KMS-11 (cell line): ENCODE data around the gene GNG7.
"Not testable (repeated sequence)": the region's sequence is repeated elsewhere in the genome, so short reads cannot be mapped to it uniquely, and the experiment has no call there.

Source experiments
- H2AFZ ChIP-seq: fragments of 200-600 bp; sonication (generic); 2 replicates; pipeline ENCODE4 v1.6.1; 2016; ENCODE audit warnings: antibody characterized with exemption, mixed run types, low read depth
- H3K27ac ChIP-seq: fragments of 200-600 bp; sonication (generic); 2 replicates; pipeline ENCODE4 v1.6.1; 2016; ENCODE audit warnings: mild to moderate bottlenecking, mixed run types
- H3K27me3 ChIP-seq: fragments of 200-600 bp; sonication (generic); 2 replicates; pipeline ENCODE4 v1.6.1; 2017; ENCODE audit warnings: mild to moderate bottlenecking, low read depth, mixed run types, moderate library complexity; ENCODE audit not compliant: insufficient read depth
- H3K36me3 ChIP-seq: fragments of 200-600 bp; sonication (generic); 2 replicates; pipeline ENCODE4 v1.6.1; 2017; ENCODE audit warnings: mild to moderate bottlenecking, mixed run types; ENCODE audit not compliant: insufficient read depth
- H3K4me1 ChIP-seq: fragments of 200-600 bp; sonication (generic); 2 replicates; pipeline ENCODE4 v1.6.1; 2016; ENCODE audit warnings: mild to moderate bottlenecking, low read depth, mixed run types; ENCODE audit not compliant: poor library complexity, severe bottlenecking
- H3K4me2 ChIP-seq: fragments of 200-600 bp; sonication (generic); 2 replicates; pipeline ENCODE4 v1.7.0; 2016; ENCODE audit warnings: mild to moderate bottlenecking, mixed run types
- H3K4me3 ChIP-seq: fragments of 200-600 bp; sonication (generic); IDR thresholded peaks from 2 replicates; pipeline ENCODE4 v1.6.1; 2017; ENCODE audit warnings: low read depth, low read length, mixed read lengths; ENCODE audit not compliant: insufficient read depth
- H3K79me2 ChIP-seq: fragments of 200-600 bp; sonication (generic); 2 replicates; pipeline ENCODE4 v1.6.1; 2016; ENCODE audit warnings: low read depth, mixed run types; ENCODE audit not compliant: insufficient read depth
- H3K9ac ChIP-seq: fragments of 200-600 bp; sonication (generic); 2 replicates; pipeline ENCODE4 v1.6.1; 2016; ENCODE audit warnings: mild to moderate bottlenecking, mixed run types
- H4K20me1 ChIP-seq: fragments of 200-600 bp; sonication (generic); 2 replicates; pipeline ENCODE4 v1.6.1; 2016; ENCODE audit warnings: mild to moderate bottlenecking, mixed run types; ENCODE audit not compliant: insufficient read depth
- CTCF ChIP-seq: fragments of 200-600 bp; sonication (generic); conservative IDR thresholded peaks from 2 replicates; pipeline ENCODE4 v1.6.1; 2017; ENCODE audit warnings: low read depth, mild to moderate bottlenecking, antibody characterized with exemption, low read length, moderate library complexity, mixed read lengths

GNG7 gene

GRCh38 chr19:2495651-2496316 is 206.7 kb downstream of the GNG7 start:
- H3K9ac ChIP-seq, result no peak overlapping the region
- peak overlapping the region; percentile 85; the same call in 1 of the 2 replicates for H2AFZ ChIP-seq
- H3K36me3 ChIP-seq, result no peaks in the 10 kb centered on the region
- H3K4me2 ChIP-seq, result peak overlapping the region; percentile 90; the same call in 1 of the 2 replicates
- H3K4me3 ChIP-seq, result no peak overlapping the region
- TF ChIP-seq CTCF, result no peak
- no peak overlapping the region for H3K27ac ChIP-seq
- no peaks in the 10 kb centered on the region for H4K20me1 ChIP-seq
- H3K4me1 ChIP-seq, result peaks cover 45% of the 10 kb centered on the region
- H3K27me3 ChIP-seq, result no peaks in the 10 kb centered on the region
- no peaks in the 10 kb centered on the region for H3K79me2 ChIP-seq

GRCh38 chr19:2495130-2495641 is 207.3 kb downstream of the GNG7 start:
- peak overlapping the region; percentile 43 for H3K9ac ChIP-seq
- H2AFZ ChIP-seq, result peak overlapping the region; percentile 85
- H4K20me1 ChIP-seq, result no peaks in the 10 kb centered on the region
- H3K27me3 ChIP-seq, result no peaks in the 10 kb centered on the region
- no peak overlapping the region for H3K4me3 ChIP-seq
- peak overlapping the region; percentile 33; the same call in 1 of the 2 replicates for H3K27ac ChIP-seq
- peak overlapping the region; percentile 90 for H3K4me2 ChIP-seq
- H3K79me2 ChIP-seq, result no peaks in the 10 kb centered on the region
- peaks cover 51% of the 10 kb centered on the region for H3K4me1 ChIP-seq
- no peaks in the 10 kb centered on the region for H3K36me3 ChIP-seq
- no peak for TF ChIP-seq CTCF

- Histone ChIP-seq H2AFZ (peak overlapping the region; percentile 85), H3K4me1 (peaks cover 57% of the 10 kb centered on the region), H3K27me3 (0 out of 2 replicates have a peak, but pooled peaks cover 2% of the 10 kb centered on the region), H3K27ac (peak overlapping the region; percentile 33; the same call in 1 of the 2 replicates), H3K36me3 (no peaks in the 10 kb centered on the region), H3K9ac (peak overlapping the region; percentile 43; the same call in 1 of the 2 replicates), H3K79me2 (no peaks in the 10 kb centered on the region), H3K4me3 (no peak overlapping the region), H4K20me1 (no peaks in the 10 kb centered on the region), H3K4me2 (peak overlapping the region; percentile 90)
- no peak for TF ChIP-seq CTCF
Observed at GRCh38 chr19:2494447-2495129, 207.9 kb downstream of the GNG7 start.

GRCh38 chr19:2494084-2494446 is 208.4 kb downstream of the GNG7 start:
- Histone ChIP-seq H3K4me2 (peak overlapping the region; percentile 90; the same call in 1 of the 2 replicates), H3K36me3 (no peaks in the 10 kb centered on the region), H3K4me3 (no peak overlapping the region), H2AFZ (no peak overlapping the region; the same call in 1 of the 2 replicates), H3K79me2 (no peaks in the 10 kb centered on the region), H3K27ac (no peak overlapping the region), H4K20me1 (no peaks in the 10 kb centered on the region), H3K27me3 (0 out of 2 replicates have a peak, but pooled peaks cover 3% of the 10 kb centered on the region), H3K9ac (no peak overlapping the region), H3K4me1 (peaks cover 57% of the 10 kb centered on the region)
- TF ChIP-seq CTCF, result no peak

GRCh38 chr19:2493448-2493847 is 209.0 kb downstream of the GNG7 start:
- H3K79me2 ChIP-seq, H3K4me2 ChIP-seq, H3K4me3 ChIP-seq, H3K27ac ChIP-seq, H3K36me3 ChIP-seq, H3K9ac ChIP-seq, H2AFZ ChIP-seq, H3K27me3 ChIP-seq, H4K20me1 ChIP-seq: not testable (repeated sequence)
- peaks cover 57% of the 10 kb centered on the region for H3K4me1 ChIP-seq
